HepG2 (cell line): ENCODE data around the gene NAB2. TPM values are rescaled to one million over a fixed set of nuclear protein-coding genes. Genes with fewer than 3 reads are reported as not detected.

Experiments
- ATAC-seq: fragments of 200-7000 bp; cut with Tn5 transposase; 3 replicates; pipeline ENCODE4 v1.9.1; 2020; ENCODE audit warnings: mild to moderate bottlenecking, moderate library complexity
- BruUV-seq: library from RNA; stranded (reverse); fragments of 400-500 nt; replicated peaks from 2 replicates; lab custom pipeline; 2021; lab: Mats Ljungman, UMichigan
- CTCF ChIA-PET: fragments of 300-600 bp; formaldehyde crosslinking; extraction: SDS; loops from one replicate; lab custom pipeline; 2021; ENCODE audit warnings: low total read pairs, inconsistent platforms, low intra/inter-chr PET ratio; lab: Yijun Ruan, JAX
- POLR2A ChIA-PET: fragments of 350-600 bp; sonication (Branson Sonifier 250); formaldehyde crosslinking; loops from one replicate; lab custom pipeline; 2020; ENCODE audit warnings: antibody characterized with exemption, inconsistent platforms; lab: Yijun Ruan, JAX
- DNase-seq: peaks from one replicate; pipeline ENCODE4 v3.0.0-alpha.2; 2015; ENCODE audit warnings: low spot score
- FAIRE-seq: peaks from 3 replicates; lab custom pipeline; 2011; peaks lifted over from hg19 to GRCh38; lab: Jason Lieb, UNC
- H2AFZ ChIP-seq: one replicate; pipeline ENCODE4 v1.6.1; 2011; ENCODE audit warnings: low read length, inconsistent platforms
- H3K27ac ChIP-seq: fragments of 300-600 bp; 3 replicates; pipeline ENCODE4 v1.8.0; 2011; ENCODE audit warnings: mixed run types, mild to moderate bottlenecking, mixed read lengths, low read length, inconsistent platforms; ENCODE audit not compliant: insufficient read depth; ENCODE audit errors: extremely low read length
- H3K27me3 ChIP-seq, 2 experiments: fragments of 200-600 bp in 1 of 2; 2 replicates in 1 of 2; 3 replicates in 1 of 2; pipeline versions ENCODE4 v1.6.0 to v1.8.0; 2011; ENCODE audit warnings: low read length in 2 of 2, mild to moderate bottlenecking in 2 of 2, moderate library complexity in 2 of 2, inconsistent platforms in 1 of 2; ENCODE audit not compliant: insufficient read depth in 2 of 2, control insufficient read depth in 1 of 2
- H3K36me3 ChIP-seq, 2 experiments: fragments of 200-600 bp in 1 of 2; replicated peaks in 1 of 2; 2 replicates in 1 of 2; 3 replicates in 1 of 2; pipeline versions ENCODE4 v1.5.1 to v1.8.0; 2011; ENCODE audit warnings: low read length in 2 of 2, inconsistent platforms in 1 of 2; ENCODE audit not compliant: insufficient read depth in 2 of 2, control insufficient read depth in 1 of 2
- H3K4me1 ChIP-seq: 2 replicates; pipeline ENCODE4 v1.5.1; 2012; ENCODE audit warnings: low read length, inconsistent platforms; ENCODE audit not compliant: insufficient read depth
- H3K4me2 ChIP-seq: 2 replicates; pipeline ENCODE4 v1.6.0; 2011; ENCODE audit warnings: low read depth, low read length, inconsistent platforms
- H3K4me3 ChIP-seq, 3 experiments: fragments of 200-600 bp in 1 of 3; sonication (generic), shearing (Covaris generic) in 1 of 3; replicated peaks in 1 of 3; 2 replicates each; pipeline ENCODE4 v1.5.1; 2011 to 2016; ENCODE audit warnings: low read length in 3 of 3, inconsistent platforms in 2 of 3, low read depth in 2 of 3, mild to moderate bottlenecking in 2 of 3, control low read depth in 1 of 3, mixed read lengths in 1 of 3; ENCODE audit not compliant: insufficient read depth in 1 of 3
- H3K79me2 ChIP-seq: one replicate; pipeline ENCODE4 v1.6.1; 2011; ENCODE audit warnings: low read length, inconsistent platforms; ENCODE audit not compliant: insufficient read depth
- H3K9ac ChIP-seq: 2 replicates; pipeline ENCODE4 v1.6.0; 2011; ENCODE audit warnings: mild to moderate bottlenecking, low read depth, low read length, inconsistent platforms; ENCODE audit not compliant: insufficient read depth
- H3K9me3 ChIP-seq: 2 replicates; pipeline ENCODE4 v1.5.1; 2012; ENCODE audit warnings: mild to moderate bottlenecking, low read length
- H4K20me1 ChIP-seq: 2 replicates; pipeline ENCODE4 v1.6.0; 2011; ENCODE audit warnings: inconsistent platforms, mild to moderate bottlenecking, low read length, moderate library complexity; ENCODE audit not compliant: insufficient read depth
- ASH2L ChIP-seq: fragments of 300-600, 200-600 bp; sonication (generic); IDR thresholded peaks from 2 replicates; pipeline ENCODE4 v1.7.0; 2017; ENCODE audit warnings: low read depth, mild to moderate bottlenecking, moderate library complexity, mixed read lengths, low read length; ENCODE audit not compliant: insufficient read length
- CBFB ChIP-seq: sonication (generic); formaldehyde crosslinking; IDR thresholded peaks from 2 replicates; pipeline ENCODE4 v1.4.0; 2020; ENCODE audit warnings: missing genetic modification reagents
- CREBL2 ChIP-seq: sonication (generic); formaldehyde crosslinking; IDR thresholded peaks from 2 replicates; pipeline ENCODE4 v1.8.1; 2023; ENCODE audit warnings: missing genetic modification reagents, mild to moderate bottlenecking, borderline replicate concordance
- E2F5 ChIP-seq: sonication (generic); formaldehyde crosslinking; conservative IDR thresholded peaks from 2 replicates; pipeline ENCODE4 v1.4.0; 2020; ENCODE audit warnings: missing genetic modification reagents
- ESRRA ChIP-seq: sonication (generic); formaldehyde crosslinking; IDR thresholded peaks from 2 replicates; pipeline ENCODE4 v1.5.1; 2020; ENCODE audit warnings: mild to moderate bottlenecking, low read depth, missing genetic modification reagents
- GRHL1 ChIP-seq: sonication (generic); formaldehyde crosslinking; conservative IDR thresholded peaks from 2 replicates; pipeline ENCODE4 v1.8.0; 2022; ENCODE audit warnings: missing genetic modification reagents
- SUZ12 ChIP-seq: fragments of 150-350 bp; IDR thresholded peaks from 2 replicates; pipeline ENCODE4 v1.6.1; 2014; ENCODE audit warnings: low read depth, low read length
- TAF15 ChIP-seq: fragments of 200-400 bp; formaldehyde crosslinking; IDR thresholded peaks from one replicate; pipeline ENCODE4 v1.6.1; 2018; ENCODE audit warnings: mild to moderate bottlenecking, low read depth, low read length; ENCODE audit not compliant: poor library complexity, severe bottlenecking
- ZFX ChIP-seq: sonication (generic); formaldehyde crosslinking; IDR thresholded peaks from 2 replicates; pipeline ENCODE4 v1.4.0; 2020; ENCODE audit warnings: mild to moderate bottlenecking, low read depth, missing genetic modification reagents, moderate library complexity
- ZFYVE20 ChIP-seq: sonication (generic); formaldehyde crosslinking; IDR thresholded peaks from 2 replicates; pipeline ENCODE4 v1.8.0; 2023; ENCODE audit warnings: low read depth, mild to moderate bottlenecking, moderate library complexity, missing genetic modification reagents, borderline replicate concordance
- ZNF160 ChIP-seq: sonication (generic); formaldehyde crosslinking; IDR thresholded peaks from 2 replicates; pipeline ENCODE4 v1.8.0; 2022; ENCODE audit warnings: mild to moderate bottlenecking, inconsistent platforms, missing genetic modification reagents
- ZNF446 ChIP-seq: sonication (generic); formaldehyde crosslinking; IDR thresholded peaks from 2 replicates; pipeline ENCODE4 v1.5.0; 2020; ENCODE audit warnings: mild to moderate bottlenecking, missing genetic modification reagents
- ZNF784 ChIP-seq: sonication (generic); formaldehyde crosslinking; IDR thresholded peaks from 2 replicates; pipeline ENCODE4 v1.5.1; 2020; ENCODE audit warnings: missing genetic modification reagents, mild to moderate bottlenecking, borderline replicate concordance
- WGBS: methylation state at CpG from one replicate; pipeline ENCODE4 v1.1.6; 2017; ENCODE audit warnings: low lambda C conversion rate; 5-methylcytosine and 5-hydroxymethylcytosine counted together
- in situ Hi-C: cut with HindIII; loops from 2 replicates; pipeline ENCODE4 v1.10.0; 2017; ENCODE audit warnings: low pct_unique_long_range_greater_than_20kb; ENCODE audit not compliant: extremely low pct_ligation_motif_present
- intact Hi-C: fragments of 100-400 bp; cut with micrococcal nuclease; formaldehyde crosslinking; loops from one replicate; pipeline ENCODE4 v1.10.0; 2022; ENCODE audit not compliant: unreplicated experiment
- polyA plus RNA-seq, 8 experiments: library from polyadenylated mRNA; depleted of rRNA in 3 of 8; stranded (reverse) in 7 of 8; unstranded in 1 of 8; fragments of >200 nt; fragmentation: Illumina TruSeq in 4 of 8; extraction: Trizol in 4 of 8; gene quantifications; 2 replicates each; pipeline versions ENCODE4 v1.2.1 to v1.2.3, GENCODE V29; 2011 to 2016; ENCODE audit warnings: low read depth in 4 of 8, missing spikeins in 1 of 8, mixed read lengths in 1 of 8; ENCODE audit not compliant: insufficient read depth in 1 of 8
- total RNA-seq, 5 experiments: library from RNA; depleted of rRNA; stranded (reverse); fragments of >200 nt; fragmentation: Illumina TruSeq; extraction: Trizol; gene quantifications; 2 replicates each; pipeline ENCODE4 v1.2.3, GENCODE V29; 2016; ENCODE audit warnings: low read depth in 1 of 5
- TF ChIP-seq, protein P1 (sequence below): sonication (generic); formaldehyde crosslinking; IDR thresholded peaks from 2 replicates; pipeline ENCODE4 v1.5.1; 2020; ENCODE audit warnings: mild to moderate bottlenecking, missing genetic modification reagents, moderate library complexity
- TF ChIP-seq, protein P2 (sequence below): sonication (generic); formaldehyde crosslinking; IDR thresholded peaks from 2 replicates; pipeline ENCODE4 v1.4.0; 2020; ENCODE audit warnings: missing genetic modification reagents

The NAB2 gene
- total and polyA plus RNA-seq, 2 of the 13 experiments (the other 11 are each of a cell fraction or from before 2014, with no cell fraction given), result 11.7 to 12.9 TPM

- H3K9ac ChIP-seq, result peak overlapping the region; percentile 83
- 3% methylated on average over 10 of the region's 15 CpGs for WGBS
- H2AFZ ChIP-seq, result no peak overlapping the region
- in situ Hi-C loops, result no loop called here
- peaks cover 44% of the 10 kb centered on the region for H3K4me1 ChIP-seq
- peaks cover 11 to 15% of the 10 kb centered on the region in 2 experiments; a peak in 4 of 5 replicates for H3K36me3 ChIP-seq
- DNase-seq (peak; percentile 99), FAIRE-seq (peak; percentile 99), ATAC-seq (peak; percentile 88)
- intact Hi-C loops, result loop anchor here (1.0 kb wide), 3 partner anchors 10 to 96 kb away; partner anchors contain the start of gene ZBTB39
- H3K27ac ChIP-seq, result peak overlapping the region; percentile 99
- peak overlapping the region; percentile 19 to 65 (median 34); a peak in 5 of 6 replicates for H3K4me3 ChIP-seq
- CTCF ChIA-PET, result interaction anchor here (1.7 kb wide), 1 partner anchor 10 kb away, joined by 12 read pairs; the partner anchor contains the start of gene STAT6
- POLR2A ChIA-PET, result interaction anchor here (0.5 to 13.5 kb wide), 19 partner anchors 9 to 736 kb away, joined by 3 to 309 read pairs (median 4); partner anchors contain the start of genes INHBE, LRP1, NAB2 and NEMP1
- peak overlapping the region; percentile 94 for H3K4me2 ChIP-seq
- H3K79me2 ChIP-seq, result no peaks in the 10 kb centered on the region
- H4K20me1 ChIP-seq, result no peaks in the 10 kb centered on the region
- H3K27me3 ChIP-seq, result no peaks in the 10 kb centered on the region
- BruUV-seq, result no TSS peak
- H3K9me3 ChIP-seq, result no peaks in the 10 kb centered on the region
- TF ChIP-seq E2F5 (CRISPR knock-in tag), result no peak
- peak; percentile 94 for TF ChIP-seq ASH2L
- peak; percentile 74; the same call in 1 of the 2 replicates for TF ChIP-seq ZNF784
- TF ChIP-seq ZNF446 (CRISPR knock-in tag), result no peak
- peak; percentile 92 for TF ChIP-seq ZFX
- no peak for TF ChIP-seq ZNF160 (CRISPR knock-in tag)
- no peak for TF ChIP-seq CBFB (CRISPR knock-in tag)
- TF ChIP-seq, protein P1, sequence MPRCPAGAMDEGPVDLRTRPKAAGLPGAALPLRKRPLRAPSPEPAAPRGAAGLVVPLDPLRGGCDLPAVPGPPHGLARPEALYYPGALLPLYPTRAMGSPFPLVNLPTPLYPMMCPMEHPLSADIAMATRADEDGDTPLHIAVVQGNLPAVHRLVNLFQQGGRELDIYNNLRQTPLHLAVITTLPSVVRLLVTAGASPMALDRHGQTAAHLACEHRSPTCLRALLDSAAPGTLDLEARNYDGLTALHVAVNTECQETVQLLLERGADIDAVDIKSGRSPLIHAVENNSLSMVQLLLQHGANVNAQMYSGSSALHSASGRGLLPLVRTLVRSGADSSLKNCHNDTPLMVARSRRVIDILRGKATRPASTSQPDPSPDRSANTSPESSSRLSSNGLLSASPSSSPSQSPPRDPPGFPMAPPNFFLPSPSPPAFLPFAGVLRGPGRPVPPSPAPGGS, result no peak
- no peak for TF ChIP-seq TAF15
- TF ChIP-seq, protein P2, sequence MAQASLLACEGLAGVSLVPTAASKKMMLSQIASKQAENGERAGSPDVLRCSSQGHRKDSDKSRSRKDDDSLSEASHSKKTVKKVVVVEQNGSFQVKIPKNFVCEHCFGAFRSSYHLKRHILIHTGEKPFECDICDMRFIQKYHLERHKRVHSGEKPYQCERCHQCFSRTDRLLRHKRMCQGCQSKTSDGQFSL (CRISPR knock-in tag), result peak; percentile 55
- TF ChIP-seq SUZ12, result no peak
- TF ChIP-seq ESRRA, result peak; percentile 99
- TF ChIP-seq GRHL1 (CRISPR knock-in tag), result no peak
- no peak for TF ChIP-seq CREBL2 (CRISPR knock-in tag)
- no peak for TF ChIP-seq ZFYVE20 (CRISPR knock-in tag)
These were observed 13.2 kb downstream of the NAB2 start for GRCh38 chr12:57101892-57102695.
